Effector CD8-positive, alpha-beta T cell (primary cell): ENCODE data around the gene SNX20.

Experiments used
- DNase-seq: peaks from one replicate; lab custom pipeline; 2025; lab: John Stamatoyannopoulos, UW

Gene SNX20

DNA sequence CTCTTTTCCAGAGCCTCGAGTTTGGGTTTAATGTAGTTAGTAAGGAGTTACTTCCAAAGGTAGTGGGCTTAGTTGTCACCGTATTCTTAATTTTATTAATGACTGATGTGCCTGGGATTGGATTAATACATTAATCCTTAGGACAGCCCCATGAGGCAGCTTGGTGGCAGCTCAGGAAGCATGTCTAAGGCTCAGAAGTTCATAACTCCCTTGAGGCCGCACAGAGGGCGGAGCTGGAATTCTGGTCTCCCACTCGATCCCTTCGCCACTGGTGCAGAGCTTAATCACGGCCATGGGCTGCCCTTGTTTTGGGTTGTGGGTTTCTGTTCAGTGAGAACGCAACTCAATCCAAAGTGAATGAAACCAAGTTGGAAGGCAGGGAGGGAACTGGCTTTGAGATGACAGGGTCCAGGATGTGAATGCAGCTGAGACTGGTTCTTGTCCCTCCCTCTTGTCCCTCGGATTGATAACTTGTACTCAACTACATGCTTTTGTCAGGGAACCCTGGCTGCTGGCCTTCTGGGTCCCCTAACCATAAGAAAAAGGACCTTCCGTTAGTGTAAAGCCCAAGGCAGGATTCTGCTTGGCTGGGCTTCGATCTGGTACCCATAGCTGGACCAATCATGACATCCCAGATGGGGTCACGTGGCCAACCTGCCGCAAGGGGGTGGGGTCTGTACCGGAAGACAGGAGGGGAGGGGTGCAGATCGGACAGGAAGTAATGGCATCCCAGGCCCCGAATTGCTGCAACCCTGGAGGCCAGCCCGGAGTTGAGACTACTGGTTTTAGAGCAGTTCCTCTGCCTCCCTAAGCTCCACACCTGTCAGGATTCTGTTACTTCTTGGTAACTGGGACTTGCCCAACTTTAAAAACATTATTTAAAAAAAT, 45.4 kb downstream of the SNX20 start:
- DNase-seq = no peak

DNA sequence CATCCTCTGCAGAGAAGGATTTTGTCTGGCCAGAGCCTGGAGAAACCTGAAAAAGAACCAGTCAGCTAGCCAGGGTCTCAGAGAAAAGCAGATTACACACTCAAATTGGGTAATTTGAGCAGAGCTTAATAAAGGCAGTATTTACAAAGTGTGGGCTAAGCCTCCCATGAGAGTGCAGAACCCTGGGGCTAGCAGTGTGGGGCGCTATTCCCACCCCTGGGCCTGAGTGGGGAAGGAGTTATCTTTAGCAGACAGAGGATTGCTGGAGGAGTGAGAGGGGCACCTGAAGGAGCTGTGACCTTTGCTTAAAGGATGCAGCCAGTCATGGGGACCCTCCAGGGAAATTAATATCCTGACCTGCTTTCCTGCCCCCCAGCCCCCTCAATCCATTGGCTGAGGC, 46.2 kb downstream of the SNX20 start:
- no peak for DNase-seq

DNA sequence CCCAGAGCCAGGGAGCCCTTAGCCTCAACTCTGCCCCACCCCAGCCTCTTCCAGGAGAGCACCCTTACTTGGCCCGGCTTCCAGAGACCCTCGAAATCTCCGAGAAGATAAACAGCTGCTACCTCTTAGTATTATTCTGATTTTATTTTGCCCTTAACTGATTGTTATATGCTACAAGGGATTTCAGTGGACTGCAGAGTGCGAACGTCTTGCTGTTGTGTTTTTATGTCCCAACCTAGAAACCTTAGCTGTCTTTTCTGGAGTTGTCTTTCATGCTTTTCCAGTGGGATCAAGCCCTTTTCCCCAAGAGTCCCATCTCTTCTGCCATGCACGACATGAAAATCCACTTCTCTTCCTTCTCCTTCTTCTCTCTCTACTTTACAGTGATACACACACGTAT, 47.0 kb downstream of the SNX20 start:
- no peak for DNase-seq

DNA sequence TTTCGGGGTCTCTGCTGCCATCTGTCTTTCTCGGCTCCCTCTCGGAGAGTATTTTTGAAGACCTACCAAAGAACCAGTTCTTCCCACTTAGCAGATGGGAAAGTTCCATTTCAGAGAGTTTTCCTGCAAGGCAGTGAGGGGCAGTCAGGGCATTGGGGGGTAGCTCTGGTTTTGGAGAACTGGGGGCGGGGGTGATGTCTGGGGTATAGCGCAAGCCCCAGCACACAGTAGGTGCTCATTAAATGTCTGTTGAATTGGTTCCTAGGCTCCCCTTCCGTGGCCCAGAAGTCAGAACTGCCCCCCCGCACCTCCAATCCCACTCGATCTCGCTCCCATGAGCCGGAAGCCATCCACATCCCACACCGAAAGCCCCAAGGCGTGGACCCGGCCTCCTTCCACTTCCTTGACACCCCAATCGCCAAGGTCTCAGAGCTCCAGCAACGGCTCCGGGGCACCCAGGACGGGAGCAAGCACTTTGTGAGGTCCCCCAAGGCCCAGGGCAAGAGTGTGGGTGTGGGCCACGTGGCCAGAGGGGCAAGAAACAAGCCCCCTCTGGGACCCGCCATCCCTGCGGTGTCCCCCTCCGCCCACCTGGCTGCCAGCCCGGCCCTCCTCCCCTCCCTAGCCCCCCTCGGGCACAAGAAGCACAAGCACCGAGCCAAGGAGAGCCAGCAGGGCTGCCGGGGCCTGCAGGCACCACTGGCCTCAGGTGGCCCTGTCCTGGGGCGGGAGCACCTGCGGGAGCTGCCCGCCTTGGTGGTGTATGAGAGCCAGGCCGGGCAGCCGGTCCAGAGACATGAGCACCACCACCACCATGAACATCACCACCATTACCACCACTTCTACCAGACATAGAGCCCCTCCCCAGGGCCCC, 47.9 kb downstream of the SNX20 start:
- DNase-seq = no peak

DNA sequence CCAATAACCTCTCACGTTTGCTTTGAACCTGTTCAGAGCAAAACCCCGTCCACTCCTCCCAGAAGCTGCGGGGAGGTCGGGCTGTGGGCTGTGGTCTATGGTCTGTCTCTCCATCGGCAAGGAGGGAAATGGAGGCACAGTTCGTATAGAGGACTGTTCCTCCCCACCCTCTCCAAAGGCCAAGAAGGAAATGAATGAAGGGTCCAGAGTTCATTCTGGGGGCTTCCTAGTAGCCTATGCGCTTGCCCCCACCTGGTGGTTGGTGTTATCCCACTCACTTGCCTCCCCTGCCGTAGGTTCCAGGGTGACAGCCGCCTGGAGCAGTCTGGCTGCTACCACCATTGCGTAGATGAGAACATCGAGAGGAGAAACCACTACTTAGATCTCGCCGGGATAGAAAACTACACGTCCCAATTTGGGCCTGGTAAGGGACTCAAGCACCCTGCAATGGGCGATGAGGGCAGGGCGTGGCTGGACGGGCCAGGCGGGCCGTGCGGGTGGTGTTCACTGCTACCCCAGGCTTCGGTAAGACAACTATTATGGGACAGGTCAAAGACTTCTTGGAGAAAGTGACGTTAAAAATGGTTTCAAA, 49.0 kb downstream of the SNX20 start:
- DNase-seq = no peak

DNA sequence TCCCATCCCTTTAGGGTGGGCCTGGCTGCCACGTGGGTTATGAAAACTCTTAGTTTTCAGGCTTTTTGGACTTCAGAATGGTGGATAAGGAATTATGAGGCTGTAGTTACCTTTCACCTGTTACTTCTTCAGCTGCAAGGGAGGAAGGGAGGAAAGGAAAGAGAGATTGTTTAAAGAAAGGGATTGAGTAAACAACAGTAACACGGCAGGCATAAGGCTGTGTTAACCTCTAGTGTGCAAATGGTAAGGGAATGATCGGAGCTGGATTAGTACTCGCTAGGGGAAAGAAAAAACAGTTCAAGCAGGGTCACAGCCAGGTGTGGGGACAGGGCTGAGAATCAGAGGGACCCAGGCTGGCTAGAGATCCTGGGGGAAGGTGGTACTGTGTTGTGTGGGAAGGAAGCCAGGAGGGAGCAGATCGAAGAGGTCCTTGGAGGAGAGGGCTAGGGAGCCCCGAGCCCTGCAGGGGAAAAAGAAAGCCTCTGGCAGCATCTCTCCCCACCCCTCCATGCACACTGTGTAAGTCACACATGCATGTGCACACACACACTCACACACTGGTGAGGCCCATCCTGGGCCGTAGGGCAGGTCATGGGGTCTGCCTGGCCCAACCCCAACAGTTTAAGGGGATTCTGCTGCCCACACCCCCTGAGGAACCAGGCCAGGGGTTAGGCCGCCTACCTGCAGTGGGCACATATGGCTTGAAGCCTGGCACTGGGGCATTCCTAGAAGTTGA, 49.7 kb downstream of the SNX20 start:
- no peak for DNase-seq

DNA sequence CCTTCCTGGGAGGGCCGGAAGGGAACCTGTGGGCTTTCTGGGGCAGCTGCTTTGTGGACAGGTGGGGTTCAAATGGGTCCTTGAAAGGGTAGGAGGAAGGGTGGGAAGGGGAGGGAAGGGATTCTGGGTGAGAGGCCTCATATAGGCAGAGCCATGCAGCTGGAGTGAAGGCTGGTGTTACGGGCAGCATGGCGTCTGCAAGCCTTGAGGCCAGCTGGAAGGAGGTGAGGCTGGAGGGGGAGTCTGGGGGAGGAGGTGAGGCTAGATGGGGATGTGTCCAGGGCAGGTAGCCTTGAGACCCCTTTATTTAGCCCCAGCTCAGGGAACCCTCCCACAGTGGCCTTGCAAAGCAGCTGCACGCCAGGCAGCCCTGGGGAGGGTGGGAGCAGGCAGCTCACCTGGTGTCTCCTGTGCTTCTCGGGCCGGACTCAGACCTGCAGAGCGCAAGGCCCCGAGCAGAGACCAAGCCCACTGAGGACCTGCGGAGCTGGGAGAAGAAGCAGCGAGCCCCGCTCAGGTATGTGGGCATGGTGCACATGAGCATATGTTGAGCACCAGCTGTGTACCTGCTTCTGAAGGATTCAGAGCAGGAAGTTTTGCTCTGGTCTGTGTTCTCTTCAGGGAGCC, 50.6 kb downstream of the SNX20 start:
- no peak for DNase-seq

DNA sequence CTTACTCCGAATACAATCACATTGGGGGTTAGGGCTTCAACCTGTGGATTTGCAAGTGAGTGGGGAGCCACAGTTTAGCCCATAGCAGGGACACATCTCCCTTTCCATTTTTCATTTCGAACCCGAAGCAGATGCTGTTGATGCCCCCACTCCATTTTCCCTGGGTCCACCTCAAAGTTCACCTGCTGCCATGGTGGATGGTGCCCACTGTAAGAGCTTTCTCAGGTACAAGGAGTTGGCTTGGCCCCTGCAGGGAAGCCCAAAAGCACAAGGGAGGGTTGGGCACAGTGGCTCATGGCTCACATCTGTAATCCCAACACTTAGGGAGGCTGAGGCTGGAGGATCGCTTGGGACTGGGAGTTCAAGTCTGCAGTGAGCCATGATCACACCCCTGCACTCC, 51.8 kb downstream of the SNX20 start:
- DNase-seq = no peak

DNA sequence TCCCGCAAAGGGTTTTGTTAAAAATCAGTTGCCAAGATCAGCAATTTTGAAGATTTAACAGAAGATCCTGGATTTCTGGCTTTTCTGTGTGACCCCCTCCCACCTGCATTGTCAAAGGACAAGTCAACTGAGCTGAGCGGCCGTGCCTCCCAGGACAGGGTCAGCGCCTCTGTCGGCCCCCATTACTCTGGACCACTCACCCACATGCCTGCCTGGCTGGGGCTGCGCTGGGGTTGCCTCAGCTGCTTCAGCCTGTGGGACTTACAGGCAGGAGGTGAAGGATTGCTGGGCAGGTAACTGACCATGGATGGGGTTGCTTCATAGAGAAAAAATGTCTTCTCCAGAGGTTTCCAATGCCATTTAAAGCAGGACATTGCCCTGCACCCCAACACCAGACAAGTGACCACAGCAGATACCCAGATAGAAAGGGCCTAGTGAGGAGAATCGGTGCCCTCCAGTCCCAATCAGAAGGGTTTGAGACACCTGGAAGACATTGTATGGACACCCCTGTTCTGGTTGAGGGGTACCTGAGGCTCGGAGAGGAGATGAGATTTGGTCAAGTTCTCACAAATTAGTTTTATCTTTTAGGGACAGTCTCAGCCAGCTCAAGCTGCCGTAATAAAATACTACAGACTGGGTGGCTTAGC, 52.8 kb downstream of the SNX20 start:
- DNase-seq = no peak

DNA sequence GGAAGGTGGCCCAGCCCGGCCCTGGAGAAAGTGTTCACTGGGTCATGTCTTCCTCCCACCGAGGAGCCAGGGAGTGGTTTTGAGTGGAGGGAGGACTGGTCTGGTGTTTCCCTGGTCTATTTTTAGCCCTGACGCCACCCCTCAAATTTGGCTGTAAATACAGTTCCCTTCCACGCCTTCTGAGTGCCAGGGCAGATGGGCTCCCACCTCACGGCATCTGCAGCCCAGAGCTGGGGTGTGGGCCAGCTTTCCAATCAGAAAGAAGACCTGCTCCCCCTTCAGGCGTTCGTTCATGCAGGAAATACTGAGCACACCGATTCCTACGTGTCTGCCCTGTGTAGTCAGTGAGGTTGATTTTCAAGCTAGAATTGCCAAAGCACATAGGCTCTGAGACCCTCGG, 53.7 kb downstream of the SNX20 start:
- DNase-seq = no peak

DNA sequence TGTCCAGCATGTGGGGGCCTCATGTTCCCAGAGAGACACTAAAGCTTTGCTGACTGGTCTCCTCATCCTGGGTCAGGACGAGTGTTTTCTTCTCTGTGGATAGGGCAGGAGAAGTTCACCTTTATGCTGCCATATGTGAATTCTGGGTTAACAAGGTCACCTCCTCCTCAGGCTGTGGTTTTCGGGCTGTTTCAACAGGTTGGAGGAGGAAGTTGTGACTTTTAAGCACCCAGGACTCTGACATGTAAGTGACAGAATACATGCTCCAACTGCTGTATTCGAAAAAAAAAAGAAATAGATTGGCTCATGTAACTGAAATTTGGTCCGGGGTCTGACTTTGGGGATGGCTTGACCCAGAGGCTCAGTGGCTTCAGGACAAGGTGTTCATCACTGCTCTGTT, 54.2 kb downstream of the SNX20 start:
- no peak for DNase-seq

DNA sequence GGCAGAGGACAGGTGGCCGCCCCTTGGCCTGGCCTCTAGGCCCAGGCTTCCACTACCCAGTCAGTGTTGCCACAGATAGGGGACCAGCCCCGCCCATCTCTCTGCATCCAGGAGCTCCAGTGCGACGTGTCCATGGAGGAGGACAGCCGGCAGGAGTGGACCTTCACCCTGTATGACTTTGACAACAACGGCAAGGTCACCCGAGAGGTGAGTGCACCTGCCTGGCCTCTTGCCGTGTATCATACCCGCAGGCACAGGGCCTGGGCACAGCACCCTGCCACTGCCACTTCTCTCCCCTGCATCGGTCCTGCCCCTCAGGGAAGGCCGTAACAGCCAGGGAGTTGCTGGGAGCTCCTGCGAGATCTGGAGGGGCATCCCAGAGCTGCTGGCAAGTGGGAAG, 55.7 kb downstream of the SNX20 start:
- no peak for DNase-seq

DNA sequence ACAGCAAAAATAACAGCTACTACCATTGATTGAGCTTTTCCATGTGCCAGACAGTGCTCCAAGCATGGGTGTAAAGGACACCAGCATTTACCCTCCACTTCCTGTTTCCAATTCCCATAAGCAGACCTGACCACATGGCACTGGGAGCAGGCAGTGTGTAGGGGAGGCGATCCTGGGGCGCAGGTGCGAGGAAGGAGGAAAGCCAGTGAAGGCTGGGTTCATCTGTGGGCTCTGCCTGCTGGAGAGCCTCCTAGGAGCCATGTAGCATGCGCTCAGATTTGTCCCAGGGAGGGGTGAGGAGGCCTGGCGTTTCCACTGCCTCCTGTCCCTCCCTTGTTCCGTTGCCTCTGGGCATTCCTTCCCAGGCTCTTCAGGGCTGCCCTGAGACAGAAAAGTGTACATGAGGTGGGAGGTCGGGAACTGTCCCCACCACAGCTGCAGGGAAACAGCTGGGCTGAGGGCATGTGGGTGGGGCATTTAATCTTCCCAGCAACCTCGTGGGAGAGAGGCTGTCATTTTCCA, 56.6 kb downstream of the SNX20 start:
- no peak for DNase-seq

DNA sequence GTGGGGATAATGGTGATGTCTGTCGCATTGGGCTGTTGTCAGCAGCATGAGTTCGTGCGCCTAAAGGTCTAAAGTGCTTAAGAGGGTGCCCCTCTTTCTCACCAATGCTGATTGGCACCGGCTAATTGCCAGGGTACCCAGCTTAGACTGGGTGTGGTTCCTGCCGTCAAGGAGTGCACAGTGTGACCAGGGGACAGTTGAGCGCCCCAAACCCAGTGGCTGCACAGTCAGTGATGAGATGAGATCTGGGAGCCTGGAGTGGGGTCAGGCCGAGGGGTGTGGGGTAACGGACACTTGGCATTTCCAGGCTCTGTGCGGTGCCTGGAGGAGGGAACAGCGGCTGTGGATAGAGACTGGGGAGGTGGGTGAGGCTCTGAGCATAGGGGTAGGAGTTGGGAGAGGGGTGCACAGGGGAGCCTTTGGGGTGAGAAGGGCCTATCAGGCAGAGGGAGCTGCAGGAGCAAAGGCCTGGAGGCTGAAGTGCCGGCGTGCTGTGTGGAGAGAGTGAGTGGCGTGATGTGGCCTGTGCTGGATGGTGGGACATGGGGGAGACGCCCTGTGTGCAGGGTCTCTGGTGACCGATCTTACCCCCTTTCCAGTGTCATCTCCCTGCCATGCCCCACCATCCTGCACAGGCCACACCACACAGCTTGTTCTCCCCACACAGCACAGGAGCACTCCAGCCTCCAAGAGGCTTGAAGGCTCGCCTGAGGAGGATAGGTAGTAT, 58.3 kb downstream of the SNX20 start:
- no peak for DNase-seq

DNA sequence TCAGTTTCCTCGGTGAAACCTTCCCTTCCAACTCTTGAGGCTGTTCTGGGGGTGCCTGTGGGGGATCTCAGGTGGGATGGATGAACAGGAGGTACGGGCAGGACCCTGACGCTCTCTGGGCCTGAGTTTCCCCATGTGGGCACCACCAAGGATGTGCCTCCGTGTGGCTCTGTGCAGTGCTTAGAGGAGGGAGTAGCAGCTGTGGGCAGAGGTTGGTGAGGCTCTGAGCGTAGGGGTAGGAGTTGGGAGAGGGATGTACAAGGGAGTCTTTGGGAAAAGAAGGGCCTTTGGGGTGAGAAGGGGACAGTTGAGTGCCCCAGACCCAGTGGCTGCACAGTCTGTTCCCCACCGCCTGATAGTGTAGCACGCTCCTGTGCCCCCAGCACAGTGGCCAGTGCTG, 59.1 kb downstream of the SNX20 start:
- DNase-seq = no peak
